ENCODE data around the gene PSMD1. TPM values are rescaled to one million over a fixed set of nuclear protein-coding genes. Genes with fewer than 3 reads are reported as not detected.

PSMD1 gene
- total and polyA plus RNA-seq, 2 donors (not counting 3 experiments of a cell fraction or from before 2014, with no cell fraction given): 163 to 209 TPM

GRCh38 chr2:231167745-231168459 lies 111.2 kb downstream of the PSMD1 start:
- peaks cover 35% of the 10 kb centered on the region for H3K4me1 ChIP-seq (ENCODE audit: control insufficient read depth, extremely low read depth, insufficient read depth, low read length)
- H2AFZ ChIP-seq (ENCODE audit: low read depth, low read length): no peak overlapping the region
- peaks cover 5 to 25% of the 10 kb centered on the region in 2 experiments for H3K36me3 ChIP-seq (ENCODE audit: control insufficient read depth in 2 of 2, extremely low read depth in 1 of 2, insufficient read depth in 2 of 2, low read length in 2 of 2)
- CTCF ChIA-PET: interaction anchor here (1.0 to 2.5 kb wide), 6 partner anchors 11 to 64 kb away, joined by 5 to 7 read pairs (median 6); no protein-coding TSS in a partner anchor
- no peak for TF ChIP-seq MYC (IDR thresholded peaks at IDR 0.05; ENCODE audit: low read depth, low read length)
- peak; percentile 37 for TF ChIP-seq POLR2A (IDR thresholded peaks at IDR 0.05; ENCODE audit: low read depth, low read length)
- TF ChIP-seq FOS (IDR thresholded peaks at IDR 0.05; ENCODE audit: borderline replicate concordance, insufficient read depth, low read length): peak; percentile 76
- TF ChIP-seq MAX (IDR thresholded peaks at IDR 0.05; ENCODE audit: insufficient read depth, insufficient read length): no peak
- TF ChIP-seq POLR2AphosphoS5 (IDR thresholded peaks at IDR 0.05; ENCODE audit: insufficient read depth, low read depth, low read length): peak; percentile 28
- TF ChIP-seq EZH2 (IDR thresholded peaks at IDR 0.05; ENCODE audit: borderline replicate concordance, low read depth, low read length, severe bottlenecking): no peak
- no peak for TF ChIP-seq CTCF (IDR thresholded peaks at IDR 0.05; ENCODE audit: extremely low read depth in 1 of 2, insufficient read depth in 1 of 2, low read depth in 1 of 2, low read length in 2 of 2)
- peak; percentile 71 for TF ChIP-seq JUN (IDR thresholded peaks at IDR 0.05; ENCODE audit: borderline replicate concordance, insufficient read depth, insufficient read length, low read depth)
- peak; percentile 81 for TF ChIP-seq GATA2 (IDR thresholded peaks at IDR 0.05; ENCODE audit: insufficient read depth, insufficient read length, low read depth, low read length)
- no peaks in the 10 kb centered on the region for H4K20me1 ChIP-seq (replicated peaks; ENCODE audit: control insufficient read depth, extremely low read depth, insufficient read depth, low read length)
- dilution Hi-C loops (cut with MboI; ENCODE audit: extremely low pct_ligation_motif_present, low sequenced_read_pairs): no loop called here
- no peaks in the 10 kb centered on the region for H3K9me3 ChIP-seq (replicated peaks; ENCODE audit: control insufficient read depth, insufficient read depth, low read length)
- no peak overlapping the region for H3K4me3 ChIP-seq (replicated peaks in 1 of 3; ENCODE audit: insufficient read depth in 1 of 3, low read depth in 1 of 3, low read length in 3 of 3)
- DNase-seq (ENCODE audit: low read depth, low spot score) (peak; percentile 84), FAIRE-seq (peak; percentile 70)
- peak overlapping the region; percentile 30 for H3K27ac ChIP-seq (ENCODE audit: insufficient read depth, low read depth, low read length)
- POLR2A ChIA-PET: interaction anchor here (1.0 kb wide), 1 partner anchor 297 kb away, joined by 4 read pairs; the partner anchor contains the start of gene NCL
- TSS peak; percentile 80 for BruUV-seq (replicated peaks)
- H3K27me3 ChIP-seq (ENCODE audit: control insufficient read depth in 2 of 2, insufficient read depth in 2 of 2, low read length in 2 of 2): no peaks in the 10 kb centered on the region
- no peaks in the 10 kb centered on the region for H3K9me1 ChIP-seq (replicated peaks; ENCODE audit: control insufficient read depth, extremely low read depth, insufficient read depth, low read length)
- no peak overlapping the region for H3K9ac ChIP-seq (replicated peaks; ENCODE audit: extremely low read depth, insufficient read depth, low read length)
- intact Hi-C loops (cut with micrococcal nuclease): loop anchor here (2.0 kb wide), 2 partner anchors 15 to 57 kb away; no protein-coding TSS in a partner anchor
- peak overlapping the region; percentile 45 for H3K4me2 ChIP-seq (ENCODE audit: insufficient read depth, low read length)
- H3K79me2 ChIP-seq (ENCODE audit: control insufficient read depth, insufficient read depth, low read length): no peaks in the 10 kb centered on the region
